Stomach (tissue), 9 donors: ENCODE data around the gene EFNA4. TPM values are rescaled to one million over a fixed set of nuclear protein-coding genes. Genes with fewer than 3 reads are reported as not detected.

Experiments
- DNase-seq, 2 donors: peaks; one replicate each; pipeline versions ENCODE4 v3.0.0 to v3.0.0-alpha.2; 2013 to 2019
- H3K27ac ChIP-seq, 5 donors: fragments of 200-600 bp in 4 of 5; sonication (generic) in 4 of 5; one replicate each; pipeline ENCODE4 v1.5.1; 2013 to 2019; ENCODE audit warnings: mild to moderate bottlenecking in 1 of 5, moderate library complexity in 1 of 5
- H3K27me3 ChIP-seq, 3 donors: fragments of 200-600 bp; sonication (generic); one replicate each; pipeline ENCODE4 v1.5.1; 2017 to 2019; ENCODE audit warnings: mixed run types in 1 of 3
- H3K36me3 ChIP-seq, 4 donors: fragments of 200-600 bp; sonication (generic); 1 replicate in 3 of 4; 2 replicates in 1 of 4; pipeline ENCODE4 v1.5.1; 2016 to 2019
- H3K4me1 ChIP-seq, 4 donors: fragments of 200-600 bp; sonication (generic); one replicate each; pipeline ENCODE4 v1.5.1; 2016 to 2019
- H3K4me3 ChIP-seq, 4 donors: fragments of 200-600 bp; sonication (generic) in 3 of 4; one replicate each; pipeline ENCODE4 v1.5.1; 2016 to 2019; ENCODE audit warnings: mild to moderate bottlenecking in 1 of 4
- H3K9me3 ChIP-seq, 4 donors: fragments of 200-600 bp; sonication (generic); one replicate each; pipeline ENCODE4 v1.5.1; 2016 to 2019
- EP300 ChIP-seq: sonication (generic); formaldehyde crosslinking; IDR thresholded peaks from one replicate; pipeline ENCODE4 v1.6.1; 2017; ENCODE audit warnings: antibody characterized with exemption
- POLR2A ChIP-seq, 4 donors: fragments of 450-650 bp; IDR thresholded peaks; one replicate each; pipeline ENCODE4 v1.6.1; 2016; ENCODE audit warnings: antibody characterized with exemption in 4 of 4, control low read depth in 2 of 4, mild to moderate bottlenecking in 1 of 4, moderate library complexity in 1 of 4
- POLR2AphosphoS5 ChIP-seq, 3 donors: sonication (generic); formaldehyde crosslinking; IDR thresholded peaks; one replicate each; pipeline ENCODE4 v1.6.1; 2016; ENCODE audit warnings: antibody characterized with exemption in 3 of 3
- WGBS, 5 donors: extraction: QIAGEN DNeasy Blood & Tissue Kit in 3 of 5; methylation state at CpG; one replicate each; pipeline versions ENCODE4 v1.1.5 to v1.1.7; 2013 to 2018; 5-methylcytosine and 5-hydroxymethylcytosine counted together
- intact Hi-C: fragments of 100-400 bp; cut with DNase I; formaldehyde crosslinking; loops from one replicate; pipeline ENCODE4 v1.15.1; 2023; ENCODE audit warnings: low total_unique reads
- polyA plus RNA-seq, 3 donors: library from polyadenylated mRNA; stranded (reverse); fragments of 200-250 nt; gene quantifications; one replicate each; pipeline ENCODE4 v1.2.3, GENCODE V29; 2013
- total RNA-seq, 5 donors: library from RNA; depleted of rRNA; stranded (reverse); fragments of >200 nt; gene quantifications; one replicate each; pipeline versions ENCODE4 v1.1.0 to v1.2.3, GENCODE V29; 2014 to 2016
- TF ChIP-seq, protein P1 (sequence below), 7 experiments: fragments of 450-650 bp in 4 of 7; fragments of 200-600 bp in 3 of 7; sonication (generic) in 3 of 7; IDR thresholded peaks; one replicate each; pipeline ENCODE4 v1.5.1; 2016 to 2019; ENCODE audit warnings: antibody characterized with exemption in 7 of 7, control low read depth in 2 of 7, mild to moderate bottlenecking in 1 of 7
- donor health status: healthy with polysubstance abuse.
- donor health status: Bipolar disorder and iron deficiency.
- donor health status: healthy.

EFNA4 gene
- total and polyA plus RNA-seq, 8 donors = 3.5 to 13.2 (median 6.2) TPM; not detected in 2

DNA sequence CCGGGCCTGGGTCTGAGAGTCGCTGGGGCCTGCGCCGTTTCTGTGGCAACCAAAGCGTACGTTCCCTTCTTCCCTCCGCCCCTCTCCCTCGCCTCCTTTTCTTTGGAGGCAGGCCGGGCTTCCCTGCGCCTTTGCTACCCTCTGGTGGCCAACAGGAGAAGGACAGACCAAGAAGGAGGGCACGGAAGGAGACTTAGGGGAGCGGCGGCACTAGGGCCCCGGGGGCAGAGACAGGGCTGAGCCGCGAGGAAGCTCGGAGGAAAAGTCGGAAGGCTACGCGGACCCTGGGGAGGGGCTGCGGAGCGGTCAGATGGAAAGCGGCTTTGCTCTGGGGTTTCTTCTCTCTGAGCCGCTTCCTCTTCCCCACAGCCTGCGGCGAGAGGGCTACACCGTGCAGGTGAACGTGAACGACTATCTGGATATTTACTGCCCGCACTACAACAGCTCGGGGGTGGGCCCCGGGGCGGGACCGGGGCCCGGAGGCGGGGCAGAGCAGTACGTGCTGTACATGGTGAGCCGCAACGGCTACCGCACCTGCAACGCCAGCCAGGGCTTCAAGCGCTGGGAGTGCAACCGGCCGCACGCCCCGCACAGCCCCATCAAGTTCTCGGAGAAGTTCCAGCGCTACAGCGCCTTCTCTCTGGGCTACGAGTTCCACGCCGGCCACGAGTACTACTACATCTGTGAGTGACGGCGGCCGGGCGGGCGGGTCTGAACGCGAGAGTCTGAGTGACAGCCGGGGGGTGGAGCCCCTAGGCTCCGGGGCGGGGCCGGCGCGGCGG is 21.4 kb downstream of the EFNA4 start:
- Histone ChIP-seq H3K9me3 (no peaks in the 10 kb centered on the region), H3K27ac (peak overlapping the region; percentile 84 to 93 (median 89)), H3K36me3 (no peaks in the 10 kb centered on the region), H3K4me3 (peak overlapping the region; percentile 48 to 76 (median 60)), H3K4me1 (peaks cover 54 to 62% (median 60%) of the 10 kb centered on the region in 4 donors), H3K27me3 (peaks cover 20 to 46% (median 42%) of the 10 kb centered on the region in 3 donors)
- DNase-seq = peak; percentile 95 to 98
- intact Hi-C loops = no loop called here
- TF ChIP-seq, protein P1, sequence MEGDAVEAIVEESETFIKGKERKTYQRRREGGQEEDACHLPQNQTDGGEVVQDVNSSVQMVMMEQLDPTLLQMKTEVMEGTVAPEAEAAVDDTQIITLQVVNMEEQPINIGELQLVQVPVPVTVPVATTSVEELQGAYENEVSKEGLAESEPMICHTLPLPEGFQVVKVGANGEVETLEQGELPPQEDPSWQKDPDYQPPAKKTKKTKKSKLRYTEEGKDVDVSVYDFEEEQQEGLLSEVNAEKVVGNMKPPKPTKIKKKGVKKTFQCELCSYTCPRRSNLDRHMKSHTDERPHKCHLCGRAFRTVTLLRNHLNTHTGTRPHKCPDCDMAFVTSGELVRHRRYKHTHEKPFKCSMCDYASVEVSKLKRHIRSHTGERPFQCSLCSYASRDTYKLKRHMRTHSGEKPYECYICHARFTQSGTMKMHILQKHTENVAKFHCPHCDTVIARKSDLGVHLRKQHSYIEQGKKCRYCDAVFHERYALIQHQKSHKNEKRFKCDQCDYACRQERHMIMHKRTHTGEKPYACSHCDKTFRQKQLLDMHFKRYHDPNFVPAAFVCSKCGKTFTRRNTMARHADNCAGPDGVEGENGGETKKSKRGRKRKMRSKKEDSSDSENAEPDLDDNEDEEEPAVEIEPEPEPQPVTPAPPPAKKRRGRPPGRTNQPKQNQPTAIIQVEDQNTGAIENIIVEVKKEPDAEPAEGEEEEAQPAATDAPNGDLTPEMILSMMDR (IDR thresholded peaks at IDR 0.05) = peak in 6 of 7 experiments; percentile 30 to 99 (median 92)
- TF ChIP-seq POLR2A (IDR thresholded peaks at IDR 0.05) = no peak
- TF ChIP-seq POLR2AphosphoS5 (IDR thresholded peaks at IDR 0.05) = peak; percentile 33 to 85 (median 45)
- TF ChIP-seq EP300 = no peak
- WGBS, 5 donors = 0 to 2% (median 1%) methylated on average over 28 to 67 of the region's 67 CpGs

DNA sequence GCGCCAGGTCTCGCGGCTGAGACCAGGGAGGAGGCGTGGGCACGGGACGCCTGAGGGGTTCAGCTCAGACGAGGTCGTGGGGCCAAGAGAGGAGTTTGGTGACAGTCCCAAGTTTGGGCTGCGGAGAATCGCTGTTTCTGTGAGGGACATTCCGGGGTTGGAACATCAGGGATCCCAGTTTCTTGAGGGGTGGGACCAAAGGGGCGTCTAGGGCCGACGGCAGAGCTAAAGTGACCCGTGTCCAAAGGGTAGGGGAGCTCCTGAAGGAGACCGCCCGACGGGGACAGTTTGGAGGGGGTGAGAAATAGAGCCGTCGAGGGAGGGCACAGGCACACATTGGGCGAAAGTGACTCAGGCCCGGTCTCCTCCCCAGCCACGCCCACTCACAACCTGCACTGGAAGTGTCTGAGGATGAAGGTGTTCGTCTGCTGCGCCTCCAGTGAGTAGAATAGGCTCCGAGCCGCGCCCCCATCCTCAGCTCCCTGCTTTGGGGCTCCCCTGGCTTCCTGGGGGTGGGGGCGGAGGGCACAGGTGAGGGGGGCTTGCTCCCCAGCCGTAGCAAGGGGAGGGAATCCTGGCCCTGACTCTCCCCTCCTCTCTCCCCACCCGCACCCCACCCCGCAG is 22.1 kb downstream of the EFNA4 start:
- H3K9me3 ChIP-seq = no peaks in the 10 kb centered on the region
- no peaks in the 10 kb centered on the region for H3K36me3 ChIP-seq
- peaks cover 13 to 39% (median 35%) of the 10 kb centered on the region in 3 donors for H3K27me3 ChIP-seq
- intact Hi-C loops = no loop called here
- peak overlapping the region; percentile 84 to 93 (median 89) for H3K27ac ChIP-seq
- peak; percentile 75 to 88 for DNase-seq
- TF ChIP-seq POLR2A (IDR thresholded peaks at IDR 0.05) (no peak), POLR2AphosphoS5 (IDR thresholded peaks at IDR 0.05) (no peak), EP300 (no peak)
- peak overlapping the region; percentile 48 to 76 (median 60) for H3K4me3 ChIP-seq
- peaks cover 47 to 55% (median 53%) of the 10 kb centered on the region in 4 donors for H3K4me1 ChIP-seq
- 0 to 2% (median 1%) methylated on average over 17 to 32 of the region's 32 CpGs for WGBS, 5 donors

DNA sequence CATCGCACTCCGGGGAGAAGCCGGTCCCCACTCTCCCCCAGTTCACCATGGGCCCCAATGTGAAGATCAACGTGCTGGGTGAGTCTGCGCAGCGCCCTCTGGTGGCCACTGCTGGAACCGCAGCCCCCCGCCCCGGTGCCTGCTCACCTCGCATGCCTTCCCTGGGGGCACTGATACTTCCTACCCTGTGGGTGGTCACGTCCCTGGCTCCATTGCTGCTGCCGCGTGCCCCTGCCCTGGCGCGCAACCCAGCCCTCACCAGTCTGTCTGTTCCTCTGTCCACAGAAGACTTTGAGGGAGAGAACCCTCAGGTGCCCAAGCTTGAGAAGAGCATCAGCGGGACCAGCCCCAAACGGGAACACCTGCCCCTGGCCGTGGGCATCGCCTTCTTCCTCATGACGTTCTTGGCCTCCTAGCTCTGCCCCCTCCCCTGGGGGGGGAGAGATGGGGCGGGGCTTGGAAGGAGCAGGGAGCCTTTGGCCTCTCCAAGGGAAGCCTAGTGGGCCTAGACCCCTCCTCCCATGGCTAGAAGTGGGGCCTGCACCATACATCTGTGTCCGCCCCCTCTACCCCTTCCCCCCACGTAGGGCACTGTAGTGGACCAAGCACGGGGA is 22.7 kb downstream of the EFNA4 start:
- no peaks in the 10 kb centered on the region for H3K9me3 ChIP-seq
- WGBS, 5 donors = 14 to 21% (median 14%) methylated on average over 10 to 24 of the region's 24 CpGs
- intact Hi-C loops = no loop called here
- H3K27me3 ChIP-seq = peaks cover 7 to 33% (median 29%) of the 10 kb centered on the region in 3 donors
- H3K36me3 ChIP-seq = no peaks in the 10 kb centered on the region
- TF ChIP-seq, protein P1 (IDR thresholded peaks at IDR 0.05) = peak in 6 of 7 experiments; percentile 90 to 100 (median 98)
- no peak for TF ChIP-seq POLR2A (IDR thresholded peaks at IDR 0.05)
- no peak for TF ChIP-seq EP300
- TF ChIP-seq POLR2AphosphoS5 (IDR thresholded peaks at IDR 0.05) = no peak
- peak; percentile 75 to 90 for DNase-seq
- peak overlapping the region; percentile 48 to 76 (median 60) for H3K4me3 ChIP-seq
- peaks cover 43 to 51% (median 50%) of the 10 kb centered on the region in 4 donors for H3K4me1 ChIP-seq
- peak overlapping the region; percentile 84 to 93 (median 89) for H3K27ac ChIP-seq

DNA sequence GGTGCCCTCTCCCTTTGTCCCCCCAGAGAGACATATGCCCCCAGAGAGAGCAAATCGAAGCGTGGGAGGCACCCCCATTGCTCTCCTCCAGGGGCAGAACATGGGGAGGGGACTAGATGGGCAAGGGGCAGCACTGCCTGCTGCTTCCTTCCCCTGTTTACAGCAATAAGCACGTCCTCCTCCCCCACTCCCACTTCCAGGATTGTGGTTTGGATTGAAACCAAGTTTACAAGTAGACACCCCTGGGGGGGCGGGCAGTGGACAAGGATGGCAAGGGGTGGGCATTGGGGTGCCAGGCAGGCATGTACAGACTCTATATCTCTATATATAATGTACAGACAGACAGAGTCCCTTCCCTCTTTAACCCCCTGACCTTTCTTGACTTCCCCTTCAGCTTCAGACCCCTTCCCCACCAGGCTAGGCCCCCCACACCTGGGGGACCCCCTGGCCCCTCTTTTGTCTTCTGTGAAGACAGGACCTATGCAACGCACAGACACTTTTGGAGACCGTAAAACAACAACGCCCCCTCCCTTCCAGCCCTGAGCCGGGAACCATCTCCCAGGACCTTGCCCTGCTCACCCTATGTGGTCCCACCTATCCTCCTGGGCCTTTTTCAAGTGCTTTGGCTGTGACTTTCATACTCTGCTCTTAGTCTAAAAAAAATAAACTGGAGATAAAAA is 23.5 kb downstream of the EFNA4 start:
- DNase-seq = no peak
- Histone ChIP-seq H3K4me1 (peaks cover 42 to 50% (median 48%) of the 10 kb centered on the region in 4 donors), H3K27me3 (peaks cover 6 to 25% (median 22%) of the 10 kb centered on the region in 3 donors), H3K27ac (no peak overlapping the region), H3K9me3 (no peaks in the 10 kb centered on the region), H3K4me3 (no peak overlapping the region), H3K36me3 (no peaks in the 10 kb centered on the region)
- intact Hi-C loops = no loop called here
- WGBS, 5 donors = 67 to 72% (median 68%) methylated on average over 8 of the region's 8 CpGs
- TF ChIP-seq EP300 = no peak
- TF ChIP-seq POLR2A (IDR thresholded peaks at IDR 0.05) = no peak
- TF ChIP-seq, protein P1 (IDR thresholded peaks at IDR 0.05) = no peak
- no peak for TF ChIP-seq POLR2AphosphoS5 (IDR thresholded peaks at IDR 0.05)
